ENCODE data around the gene ARRB1.
"Not testable (repeated sequence)": the region's sequence is repeated elsewhere in the genome, so short reads cannot be mapped to it uniquely, and the experiment has no call there.

The ARRB1 gene

DNA sequence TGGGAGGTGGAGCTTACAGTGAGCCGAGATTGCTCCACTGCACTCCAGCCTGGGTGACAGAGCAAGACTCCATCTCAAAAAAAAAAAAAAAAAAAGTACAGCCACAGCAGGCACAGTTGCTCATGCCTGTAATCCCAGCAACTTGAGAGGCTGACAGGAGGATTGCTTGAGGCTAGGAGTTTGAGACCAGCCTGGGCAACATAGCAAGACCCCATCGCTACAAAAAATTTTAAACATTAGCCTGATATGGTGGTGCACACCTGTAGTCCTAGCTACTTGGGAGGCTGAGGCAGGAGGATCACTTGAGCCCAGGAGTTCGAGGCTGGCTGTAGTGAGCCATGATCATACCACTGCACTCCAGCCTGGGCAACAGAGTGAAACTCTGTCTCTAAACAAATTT lies 76.7 kb downstream of the ARRB1 start:
- not testable (repeated sequence) for DNase-seq (ENCODE audit: low read depth in 2 of 2)

- no peak for DNase-seq (ENCODE audit: low read depth in 2 of 2)
Measured at GRCh38 chr11:75273411-75274391, 77.8 kb downstream of the ARRB1 start.

DNA sequence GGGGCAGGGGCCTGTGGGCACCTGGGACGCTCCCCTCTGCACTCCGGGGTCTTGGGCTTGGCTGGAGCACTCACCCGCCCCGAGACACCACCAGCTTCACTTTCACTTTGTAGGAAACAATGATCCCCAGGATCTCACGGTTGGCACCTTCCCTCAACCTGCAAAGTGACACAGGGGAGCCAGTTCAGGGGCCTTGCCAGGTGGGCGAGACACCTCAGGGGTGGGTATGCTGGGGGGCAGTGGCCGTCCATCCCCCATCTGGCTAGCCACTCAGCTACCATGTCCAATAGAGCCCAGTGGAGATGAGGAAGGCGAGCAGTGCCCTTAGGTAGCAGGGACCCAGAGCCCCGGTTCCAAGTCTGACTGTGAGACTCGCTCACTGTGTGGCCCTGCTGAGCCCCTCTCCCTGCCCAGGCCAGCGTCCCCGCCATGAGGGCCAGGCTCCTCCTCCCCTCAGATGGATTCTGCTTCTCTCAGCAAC lies 78.6 kb downstream of the ARRB1 start:
- DNase-seq (ENCODE audit: low read depth in 2 of 2): no peak

GRCh38 chr11:75272391-75272790 lies 79.1 kb downstream of the ARRB1 start:
- no peak for DNase-seq (ENCODE audit: low read depth in 2 of 2)

DNA sequence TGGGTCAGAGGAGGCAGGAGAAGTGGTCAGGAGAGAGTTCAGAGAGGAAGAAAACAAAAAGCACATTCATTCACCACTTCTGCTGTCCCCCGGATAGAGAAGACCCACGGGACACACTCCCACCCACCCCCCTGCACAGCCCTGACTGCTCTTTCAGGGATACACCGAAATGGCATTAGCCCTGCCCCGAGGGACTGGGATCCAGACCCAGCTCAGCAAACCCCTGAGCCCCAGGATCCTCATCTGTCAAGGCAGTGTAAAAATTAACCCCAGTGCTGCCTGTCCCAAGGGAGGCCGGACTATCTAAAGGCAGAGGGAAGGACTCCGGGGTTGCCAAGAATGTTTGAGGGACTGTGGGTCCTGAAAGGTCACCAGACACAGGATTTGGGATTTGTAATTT lies 79.7 kb downstream of the ARRB1 start:
- no peak for DNase-seq (ENCODE audit: low read depth in 2 of 2)

DNA sequence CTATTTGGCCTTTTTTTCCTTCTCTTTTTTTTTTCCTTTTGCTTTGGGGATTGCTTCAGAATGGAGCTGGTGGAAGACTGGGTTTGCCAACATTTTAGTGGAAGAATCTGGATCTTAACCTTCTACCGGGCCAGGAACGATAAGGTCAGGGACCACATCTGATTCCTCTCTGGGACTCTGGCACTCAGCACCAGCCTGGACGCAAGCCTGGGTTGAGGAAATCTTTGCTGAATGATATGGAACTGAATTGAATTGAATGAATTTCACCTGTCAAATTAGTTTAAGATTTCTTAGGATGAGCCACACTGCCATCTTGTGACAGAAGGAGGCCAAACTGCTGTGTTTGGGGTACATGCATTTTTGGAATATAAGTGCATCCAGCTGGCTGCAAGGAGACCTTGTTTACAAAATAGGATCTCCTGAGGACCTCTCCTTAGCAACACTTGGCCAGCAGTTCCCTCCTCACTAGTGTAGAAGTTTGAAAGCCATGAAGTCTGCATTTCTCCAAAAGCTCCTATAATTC lies 80.5 kb downstream of the ARRB1 start:
- DNase-seq (ENCODE audit: low read depth in 2 of 2): no peak

- DNase-seq (ENCODE audit: low read depth in 2 of 2): no peak
Measured at GRCh38 chr11:75269896-75270295, 81.6 kb downstream of the ARRB1 start.

DNA sequence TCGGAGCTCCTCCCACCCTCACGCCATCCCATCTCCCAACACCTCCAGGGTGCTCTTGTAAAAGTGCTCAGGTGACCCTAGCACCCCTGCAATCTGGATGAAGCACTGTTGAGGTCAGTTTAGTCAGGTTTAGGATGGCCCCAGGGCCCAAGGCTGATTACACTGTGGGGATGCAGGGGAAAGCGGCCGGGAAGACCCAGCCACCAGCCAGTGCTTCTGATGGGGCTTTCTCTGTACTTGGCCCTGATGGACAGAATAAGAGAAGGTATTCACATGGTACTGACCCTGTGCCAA lies 82.1 kb downstream of the ARRB1 start:
- no peak for DNase-seq (ENCODE audit: low read depth in 2 of 2)

DNA sequence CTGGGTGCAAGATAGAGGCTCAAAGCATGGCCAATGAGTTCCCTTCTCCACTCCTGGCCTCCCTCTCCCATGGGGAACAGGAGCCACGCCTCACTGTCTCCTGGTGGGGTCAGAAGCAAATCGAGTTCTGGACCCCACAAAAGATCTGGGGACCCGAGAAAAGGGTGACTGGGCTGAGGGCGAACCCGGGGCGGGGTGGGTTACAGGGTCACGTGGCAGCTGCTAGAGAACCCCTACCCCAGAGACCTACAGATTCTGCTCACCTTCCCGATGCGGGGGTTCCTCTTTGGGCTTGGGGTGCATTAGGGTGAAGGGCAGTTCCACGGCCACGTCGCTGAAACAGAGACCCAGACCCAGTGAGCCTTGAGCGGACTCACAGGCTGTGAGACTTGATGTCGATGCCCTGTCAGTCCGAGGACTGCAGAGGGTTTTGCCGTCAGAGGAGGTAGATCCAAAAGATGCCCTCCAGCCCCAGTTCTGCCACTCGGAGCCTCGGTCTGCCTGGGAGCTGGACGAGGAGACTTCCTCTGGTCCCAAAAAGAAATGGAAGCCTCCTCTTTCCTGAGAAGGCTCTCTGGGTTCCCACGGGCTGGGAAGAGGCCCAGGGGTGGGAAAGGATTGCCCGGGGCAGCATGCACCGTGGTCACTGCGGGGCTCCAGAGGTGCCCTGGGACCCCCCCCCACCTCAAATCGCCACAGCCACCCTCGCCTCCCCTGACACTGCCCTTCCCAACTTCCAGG lies 82.7 kb downstream of the ARRB1 start:
- no peak for DNase-seq (ENCODE audit: low read depth in 2 of 2)

- no peak for DNase-seq (ENCODE audit: low read depth in 2 of 2)
Measured at GRCh38 chr11:75267171-75267970, 84.1 kb downstream of the ARRB1 start.

GRCh38 chr11:75265851-75266531 lies 85.5 kb downstream of the ARRB1 start:
- DNase-seq (ENCODE audit: low read depth in 2 of 2): no peak

DNA sequence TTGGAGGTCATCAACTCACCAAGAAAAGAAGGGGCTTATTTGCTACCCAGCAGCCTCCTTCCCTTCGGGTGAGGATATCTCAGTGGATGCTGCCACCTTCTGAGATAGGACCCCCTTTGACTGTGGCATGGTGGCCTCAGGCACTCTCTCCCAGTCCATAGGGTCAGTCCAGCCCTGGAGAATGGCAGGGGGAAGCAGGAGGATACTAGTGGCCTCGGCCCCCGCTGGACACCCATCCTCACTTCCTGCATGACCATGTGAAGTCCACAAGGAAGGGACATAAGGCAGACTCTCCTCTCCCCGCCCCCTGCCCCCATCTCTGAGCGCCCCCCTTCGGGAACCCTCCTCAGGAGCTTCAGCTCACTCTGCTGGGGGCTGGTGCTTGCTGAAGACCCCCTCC lies 86.5 kb downstream of the ARRB1 start:
- no peak for DNase-seq (ENCODE audit: low read depth in 2 of 2)

- DNase-seq (ENCODE audit: low read depth in 2 of 2): no peak
Measured at GRCh38 chr11:75264356-75264755, 87.1 kb downstream of the ARRB1 start.

GRCh38 chr11:75263944-75264349 lies 87.5 kb downstream of the ARRB1 start:
- no peak for DNase-seq (ENCODE audit: low read depth in 2 of 2)

DNA sequence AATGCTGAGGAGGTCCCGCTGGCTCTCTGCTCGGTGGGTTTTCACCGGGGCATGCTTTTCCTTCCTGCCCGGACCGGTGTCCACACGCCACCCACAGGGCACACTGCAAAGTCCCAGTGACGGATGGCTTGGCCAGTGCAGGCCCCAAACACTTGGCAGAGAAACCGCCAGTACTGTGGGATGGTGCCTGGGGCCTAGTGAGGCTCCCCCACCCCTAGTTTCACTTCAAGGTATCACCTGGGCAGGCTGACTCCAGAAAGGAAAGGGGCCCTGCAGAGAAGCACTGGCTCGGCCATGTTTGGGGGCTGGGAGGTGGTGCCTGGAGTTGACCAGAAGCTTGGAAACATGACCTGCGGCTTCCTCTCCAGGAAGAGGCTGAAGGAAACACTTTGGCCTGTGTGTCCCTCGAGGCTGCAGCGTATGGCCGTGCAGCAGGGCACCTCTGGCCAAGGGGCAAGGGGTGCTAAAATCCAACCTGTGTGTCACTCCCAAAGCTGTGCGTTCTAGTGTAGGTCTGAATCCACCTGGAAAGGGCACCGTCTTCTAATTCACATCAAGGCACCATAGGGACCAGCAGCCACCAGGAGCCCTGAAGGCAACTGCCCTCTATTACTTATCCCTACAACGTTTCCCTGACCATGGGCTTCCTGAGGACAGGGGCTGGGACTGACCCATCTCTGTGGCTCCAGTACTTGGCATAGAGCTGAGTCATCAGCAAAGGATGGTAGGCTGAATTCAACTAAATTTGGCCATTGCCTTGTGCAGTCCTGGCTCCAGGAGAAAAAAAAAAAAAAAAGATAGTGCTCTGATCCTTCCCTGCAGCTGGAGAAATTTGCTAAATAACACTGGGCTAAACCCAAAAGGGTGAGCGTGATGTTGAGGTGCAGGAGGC lies 88.3 kb downstream of the ARRB1 start:
- DNase-seq (ENCODE audit: low read depth in 2 of 2): no peak

GRCh38 chr11:75262436-75262835 lies 89.0 kb downstream of the ARRB1 start:
- DNase-seq (ENCODE audit: low read depth in 2 of 2): no peak

GRCh38 chr11:75261902-75262361 lies 89.5 kb downstream of the ARRB1 start:
- DNase-seq (ENCODE audit: low read depth in 2 of 2): no peak

DNA sequence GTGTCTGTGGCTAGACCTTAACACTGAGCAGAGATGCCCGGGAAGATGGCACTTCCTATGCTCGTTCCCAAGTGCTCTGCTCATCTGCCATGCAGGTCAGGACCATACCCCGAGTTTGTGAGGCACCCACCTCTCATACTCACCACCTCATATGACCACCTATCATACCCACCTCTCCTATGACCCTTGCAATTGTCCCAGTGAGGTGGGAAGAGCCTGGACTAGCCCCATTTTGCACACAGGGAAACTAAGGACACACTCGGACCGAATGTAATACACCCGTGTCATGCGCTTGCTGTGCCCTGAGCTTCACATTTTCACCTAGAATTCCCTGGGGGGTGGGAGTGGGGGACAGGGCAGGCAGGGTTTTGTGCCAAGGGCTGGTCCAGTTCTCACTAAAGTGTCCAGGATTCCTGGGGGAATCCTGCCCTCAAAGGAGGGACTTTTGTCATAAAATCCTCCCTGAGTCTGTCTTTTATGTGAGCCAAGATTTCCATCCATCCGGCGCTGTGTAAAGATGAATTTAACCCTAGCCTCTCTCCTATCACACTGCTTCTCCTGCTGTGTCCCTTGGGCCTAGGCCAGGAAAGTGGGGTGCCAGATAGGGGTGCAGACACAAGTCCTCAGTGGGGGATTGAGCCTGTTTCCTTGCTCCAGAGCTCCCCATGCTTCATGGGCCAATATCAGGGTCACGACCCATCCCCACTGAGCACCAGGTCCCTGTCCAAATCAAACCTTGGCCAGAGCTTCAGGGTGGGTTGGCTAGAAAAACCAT lies 90.9 kb downstream of the ARRB1 start:
- DNase-seq (ENCODE audit: low read depth in 2 of 2): no peak

- DNase-seq (ENCODE audit: low read depth in 2 of 2): no peak
Measured at GRCh38 chr11:75254326-75254725, 97.1 kb downstream of the ARRB1 start.

All from stimulated activated CD8-positive, alpha-beta memory T cell treated with anti-CD3 and anti-CD28 coated beads, Interleukin-15, amount 100 ng/mL, for 48 hours (primary cell).